ENCODE results near the gene SCOC.

SCOC gene

DNA sequence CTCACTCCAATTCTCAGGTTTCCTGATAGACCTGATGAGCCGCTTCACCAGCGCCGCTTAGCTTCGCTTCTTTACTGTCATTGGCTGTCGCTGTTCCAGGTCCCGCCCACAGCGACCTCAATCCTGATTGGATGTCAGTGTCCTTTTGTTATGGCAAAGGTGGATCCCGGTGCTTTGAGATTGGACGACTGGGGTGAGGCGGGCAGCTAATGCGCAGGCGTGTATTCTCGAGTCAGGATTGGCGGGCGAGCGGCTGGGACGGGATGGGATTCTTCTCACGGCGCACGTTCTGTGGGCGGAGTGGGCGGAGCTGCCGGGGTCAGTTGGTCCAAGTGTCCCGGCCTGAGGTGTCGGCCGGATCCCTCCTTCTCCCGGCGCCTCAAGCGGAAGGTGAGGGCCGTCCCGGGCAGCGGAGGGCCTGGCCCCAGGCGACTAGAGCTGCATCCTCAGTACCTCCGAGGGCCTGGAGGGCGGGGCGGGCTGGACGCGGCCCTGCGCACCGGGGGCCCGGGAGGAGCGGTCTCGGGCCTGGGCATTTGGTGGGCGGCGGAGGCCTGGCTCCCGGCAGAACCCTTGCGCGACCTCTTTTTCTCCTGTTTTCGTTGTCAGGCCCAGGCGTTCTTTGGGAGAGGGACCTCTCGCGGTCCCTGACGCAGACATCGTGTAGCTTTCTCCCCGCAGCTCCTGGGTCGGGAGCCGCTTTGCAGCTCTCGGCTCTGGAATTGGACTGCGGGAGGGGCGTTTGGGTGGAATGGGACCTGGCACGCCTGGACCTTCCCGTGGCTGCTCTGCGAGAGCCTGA, at the start of gene SCOC:
Gene SCOC (plus strand): TSS at position 319 of the 802 bp plus-strand sequence. CDS start 5,525 bp downstream, outside the sequence.
- peak; percentile 98 for DNase-seq

DNA sequence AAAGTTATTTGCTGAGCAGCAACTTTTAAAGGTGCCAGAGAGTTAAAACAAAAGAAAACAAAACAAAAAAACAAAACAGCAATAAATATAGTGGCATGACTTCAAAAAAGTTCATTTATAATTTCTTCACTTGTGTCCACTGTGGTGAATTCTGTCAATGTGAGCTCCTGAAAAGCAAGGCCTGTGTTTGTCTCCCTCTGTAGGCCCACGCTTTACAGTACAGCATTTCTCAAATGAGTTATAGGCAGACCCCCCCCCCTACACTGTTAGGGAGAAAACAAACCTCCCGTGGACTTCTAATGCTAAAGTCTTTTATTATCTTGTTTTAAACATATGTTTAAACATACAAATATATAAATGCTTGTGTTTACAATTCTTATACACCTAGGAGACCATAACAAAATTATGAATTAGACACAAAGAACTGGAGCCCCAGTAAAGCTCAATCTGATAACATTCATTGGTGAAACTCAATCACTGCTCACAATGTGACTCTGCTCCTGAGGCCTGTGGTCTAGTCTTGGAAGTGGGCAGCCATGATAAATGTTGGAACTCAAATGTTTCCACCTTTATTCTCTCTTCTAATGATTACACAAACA, 47.0 kb upstream of the SCOC start:
- peak; percentile 19 for DNase-seq

DNA sequence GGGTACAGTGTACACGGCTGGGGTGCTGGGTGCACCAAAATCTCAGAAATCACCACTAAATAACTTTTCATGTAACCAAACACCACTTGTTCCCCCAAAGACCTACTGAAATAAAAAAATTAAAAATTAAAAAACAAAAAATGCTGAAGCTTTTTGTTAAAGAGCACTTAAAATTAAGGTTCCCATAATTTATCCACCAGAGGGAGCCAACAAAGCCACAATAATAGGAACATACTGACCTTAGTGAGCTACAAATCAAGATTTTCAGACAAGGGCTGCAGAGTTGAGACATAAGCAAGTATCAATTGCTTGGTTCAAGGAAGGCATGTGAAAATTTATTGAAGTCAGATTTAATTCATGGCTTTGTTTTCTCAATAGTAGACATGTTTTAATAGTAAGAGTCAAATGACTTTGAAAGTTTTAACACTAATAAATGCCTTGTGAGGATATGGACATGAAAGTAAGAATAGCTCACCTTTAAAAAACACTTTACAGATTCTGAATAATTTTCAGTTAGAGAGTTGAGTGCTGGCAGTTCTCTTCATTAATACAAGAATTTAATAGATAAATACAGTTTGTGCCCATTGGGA, 43.0 kb upstream of the SCOC start:
- DNase-seq, result peak; percentile 11

DNA sequence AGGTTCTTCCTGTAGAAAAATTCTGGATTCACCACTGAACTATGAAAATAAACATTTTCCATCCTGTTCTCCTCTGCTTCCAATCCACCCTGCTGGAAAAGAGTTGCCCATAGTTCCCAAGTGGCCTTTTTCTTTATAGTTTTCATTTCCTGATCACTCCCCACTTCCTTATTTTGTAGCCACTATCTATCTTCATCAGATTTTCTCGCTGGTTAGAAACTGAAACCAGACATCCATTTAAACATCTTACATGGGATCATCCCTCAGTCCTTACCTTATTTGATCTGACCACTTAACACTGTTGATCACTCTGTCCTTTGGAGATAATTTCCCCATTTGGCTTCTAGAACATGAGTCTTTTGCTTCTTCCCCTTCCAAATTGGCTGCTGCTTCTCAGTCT, 42.2 kb upstream of the SCOC start:
- DNase-seq, result no peak

DNA sequence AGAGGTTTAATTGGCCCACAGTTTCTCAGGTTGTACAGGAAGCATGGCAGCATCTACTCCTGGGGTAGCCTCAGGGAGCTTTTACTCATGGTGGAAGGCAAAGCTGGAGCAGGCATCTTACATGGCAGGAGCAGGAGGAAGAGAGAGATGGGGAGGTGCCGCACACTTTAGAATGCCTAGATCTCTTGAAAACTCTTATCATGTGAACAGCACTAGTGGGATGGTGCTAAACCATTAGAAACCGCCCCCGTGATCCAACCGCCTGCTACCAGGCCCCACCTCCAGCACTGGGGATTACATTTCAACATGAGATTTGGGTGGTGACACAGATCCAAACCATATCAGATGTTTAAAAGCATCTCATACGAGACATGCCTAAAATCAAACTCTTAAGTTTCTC, 41.6 kb upstream of the SCOC start:
- no peak for DNase-seq

DNA sequence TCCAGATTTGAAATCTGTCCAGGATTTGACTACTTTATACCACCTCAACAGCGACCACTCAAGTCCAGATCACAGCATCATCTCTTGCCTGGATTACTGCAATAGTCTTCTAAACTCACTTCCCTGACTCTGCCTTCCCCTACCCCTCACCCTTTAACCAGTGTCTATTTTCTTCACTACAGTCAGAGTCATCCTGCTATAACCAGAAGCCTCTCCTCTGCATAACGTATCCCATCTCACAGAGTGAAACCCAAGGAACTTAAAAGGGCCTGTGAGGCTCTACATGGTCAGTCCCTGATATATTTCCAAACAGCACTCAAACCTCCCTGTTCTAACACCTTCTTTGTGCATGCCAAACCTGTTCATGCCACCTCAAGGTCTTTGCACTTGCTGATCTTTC, 40.7 kb upstream of the SCOC start:
- DNase-seq, result no peak

DNA sequence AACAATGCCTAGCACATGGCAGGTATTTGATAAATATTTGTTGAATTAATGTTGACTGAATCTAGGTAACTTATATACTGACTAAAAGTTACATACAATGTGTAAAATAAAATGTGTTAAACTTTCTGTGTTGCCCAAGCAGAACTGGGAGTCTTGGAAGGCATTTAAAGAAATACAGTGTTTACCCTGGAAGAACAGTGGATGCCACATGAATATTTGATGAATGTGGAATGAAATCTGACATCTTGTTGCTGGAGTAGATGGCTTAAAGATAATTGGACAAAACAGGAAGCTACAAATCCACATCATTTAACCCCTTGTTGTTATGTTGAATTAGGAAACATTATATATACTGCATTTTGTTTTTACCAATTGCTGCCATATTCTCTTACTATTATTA, 39.9 kb upstream of the SCOC start:
- DNase-seq, result no peak

DNA sequence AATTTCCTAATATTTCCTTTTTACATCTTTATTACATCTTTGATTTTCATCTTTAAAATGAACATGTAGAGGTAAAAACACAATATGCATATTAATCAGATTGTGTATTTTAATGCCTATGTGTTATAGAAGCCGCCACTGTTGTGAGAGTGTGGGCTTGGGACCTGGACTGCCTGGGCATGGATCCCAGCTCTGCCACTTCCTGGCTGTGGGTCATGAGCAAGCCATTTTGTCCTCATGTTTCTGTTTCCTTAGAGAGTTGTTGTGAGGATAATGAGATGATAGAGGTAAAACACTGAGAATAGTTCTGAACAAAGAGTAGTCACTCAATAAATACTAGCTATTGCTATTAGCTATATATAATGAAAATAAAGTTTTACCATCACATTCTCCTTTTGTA, 38.4 kb upstream of the SCOC start:
- no peak for DNase-seq

DNA sequence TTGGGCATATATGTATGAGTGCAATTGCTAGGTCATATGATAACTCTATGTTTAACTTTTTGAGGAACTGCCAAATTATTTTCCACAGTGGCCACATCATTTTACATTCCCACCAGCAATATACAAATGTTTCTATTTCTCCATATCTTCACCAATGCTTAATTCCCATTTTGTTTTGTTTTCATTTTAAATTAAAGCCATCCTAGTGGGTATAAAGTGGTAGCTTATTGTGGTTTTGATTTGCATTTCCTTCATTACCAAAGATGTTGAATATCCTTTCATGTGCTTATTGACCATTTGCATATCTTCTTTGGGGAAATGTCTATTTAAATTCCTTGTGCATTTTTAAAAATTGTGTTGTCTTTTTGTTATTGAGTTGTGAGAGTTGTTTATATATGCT, 36.7 kb upstream of the SCOC start:
- no peak for DNase-seq

DNA sequence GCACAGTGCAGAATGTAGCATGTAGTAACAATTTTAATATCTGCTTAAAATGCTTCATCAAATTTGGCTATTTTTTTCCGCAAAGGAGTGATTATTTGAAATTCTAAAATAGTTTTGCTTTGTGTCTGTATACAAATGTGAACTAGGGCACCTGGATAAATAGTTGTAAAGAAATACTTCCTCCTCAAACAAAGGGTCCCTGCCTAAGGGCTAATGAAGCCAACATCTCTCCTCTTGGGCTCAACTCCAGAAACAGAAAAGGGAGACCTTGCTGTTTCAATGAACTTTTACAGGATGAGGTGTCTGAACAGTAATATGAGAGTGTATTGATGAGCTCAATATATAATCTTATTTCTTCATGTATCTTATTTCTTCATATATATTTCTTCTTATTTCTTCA, 30.8 kb upstream of the SCOC start:
- no peak for DNase-seq

DNA sequence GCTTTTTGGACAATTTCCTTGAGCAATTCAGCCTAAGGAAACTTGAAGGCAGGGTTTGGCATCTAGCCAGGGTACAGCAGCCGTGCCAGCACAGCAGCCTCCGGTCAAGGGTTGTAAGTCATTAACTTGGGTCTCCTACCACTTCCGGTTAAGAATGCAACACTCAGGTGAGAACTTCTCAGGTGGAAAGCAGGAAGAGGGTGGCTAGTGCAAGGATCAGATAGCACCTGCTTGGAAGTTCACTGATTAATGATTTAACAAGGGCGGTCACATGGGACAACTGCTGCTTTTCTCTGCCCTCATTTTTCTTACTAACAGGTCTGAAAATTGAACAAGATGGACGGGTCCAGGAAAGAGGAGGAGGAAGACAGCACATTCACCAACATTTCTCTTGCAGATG, 30.1 kb upstream of the SCOC start:
- no peak for DNase-seq

DNA sequence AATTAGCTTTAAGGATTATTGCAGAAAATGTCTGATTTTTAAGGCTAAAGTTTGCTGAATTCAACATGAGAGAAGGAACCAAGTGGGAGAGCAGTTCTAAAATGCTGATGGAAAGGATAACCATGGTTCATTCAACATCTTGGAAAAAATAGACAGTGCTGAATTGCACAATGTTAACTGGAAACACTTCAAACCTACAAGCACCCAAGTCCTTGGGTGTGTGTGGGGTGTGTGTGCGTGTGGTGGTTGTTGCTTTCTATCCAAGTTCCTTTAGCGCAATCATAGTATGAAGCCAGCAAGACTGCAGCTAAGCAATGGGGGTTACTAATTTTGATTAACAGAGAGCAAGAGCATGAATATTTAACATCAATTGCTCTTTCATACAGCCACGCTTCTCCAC, 29.3 kb upstream of the SCOC start:
- DNase-seq, result no peak

DNA sequence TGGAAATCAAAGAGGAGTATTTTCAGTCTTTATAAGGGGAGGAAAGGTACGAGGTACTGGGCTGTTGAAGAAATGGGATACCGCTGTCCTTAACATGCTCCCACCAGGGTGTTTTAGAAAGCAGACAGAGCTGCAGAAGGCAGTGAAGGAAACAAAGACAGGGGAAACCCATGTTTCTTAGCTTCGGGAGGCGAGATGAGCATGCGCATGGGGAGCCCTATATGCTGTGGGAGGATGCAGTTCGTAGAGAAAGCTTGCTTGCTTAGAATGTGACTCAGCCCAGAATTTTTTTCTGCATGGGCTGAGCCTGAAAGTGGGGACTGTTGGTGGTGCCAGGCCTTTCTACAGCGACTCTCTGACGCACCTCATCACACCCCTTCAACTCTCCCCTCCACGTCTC, 28.8 kb upstream of the SCOC start:
- no peak for DNase-seq

DNA sequence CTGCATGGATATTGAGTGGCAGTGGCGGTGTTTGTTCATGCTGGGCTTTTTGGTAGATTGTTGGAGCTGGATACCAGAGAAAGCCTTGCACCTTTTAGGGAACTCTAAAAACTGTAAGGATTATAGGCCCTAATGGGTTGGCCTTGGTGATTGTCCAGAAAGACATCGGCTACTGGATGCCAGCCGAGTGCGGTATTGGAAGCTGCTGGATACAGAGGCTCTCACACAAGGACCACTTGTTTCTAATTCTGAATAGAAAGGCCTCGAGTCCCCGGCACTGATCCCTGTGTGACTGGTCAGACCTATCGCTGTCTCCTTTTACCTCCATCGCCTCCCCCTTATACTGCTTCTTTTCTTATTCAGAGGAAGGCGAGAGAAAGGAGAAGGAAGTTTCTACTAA, 27.3 kb upstream of the SCOC start:
- DNase-seq, result no peak

DNA sequence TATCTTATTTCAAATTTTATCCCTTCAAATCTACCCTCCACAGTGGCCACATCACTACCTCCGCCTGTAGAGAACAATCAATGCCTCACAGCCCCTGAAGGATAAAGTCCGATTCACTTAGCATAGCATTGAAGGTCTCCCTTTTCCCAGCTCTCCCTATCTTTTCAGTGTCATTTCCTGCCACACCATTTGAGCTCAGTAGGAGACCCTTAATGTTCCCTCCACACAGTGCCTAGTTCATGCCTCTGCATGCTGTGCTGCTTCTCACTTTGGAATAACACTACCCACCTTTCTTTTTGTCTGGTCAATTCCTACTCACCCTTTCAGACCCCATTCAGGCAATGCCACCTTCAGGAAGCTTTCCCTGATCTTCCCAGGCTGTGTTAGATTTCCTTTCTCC, 23.6 kb upstream of the SCOC start:
- DNase-seq, result no peak

DNA sequence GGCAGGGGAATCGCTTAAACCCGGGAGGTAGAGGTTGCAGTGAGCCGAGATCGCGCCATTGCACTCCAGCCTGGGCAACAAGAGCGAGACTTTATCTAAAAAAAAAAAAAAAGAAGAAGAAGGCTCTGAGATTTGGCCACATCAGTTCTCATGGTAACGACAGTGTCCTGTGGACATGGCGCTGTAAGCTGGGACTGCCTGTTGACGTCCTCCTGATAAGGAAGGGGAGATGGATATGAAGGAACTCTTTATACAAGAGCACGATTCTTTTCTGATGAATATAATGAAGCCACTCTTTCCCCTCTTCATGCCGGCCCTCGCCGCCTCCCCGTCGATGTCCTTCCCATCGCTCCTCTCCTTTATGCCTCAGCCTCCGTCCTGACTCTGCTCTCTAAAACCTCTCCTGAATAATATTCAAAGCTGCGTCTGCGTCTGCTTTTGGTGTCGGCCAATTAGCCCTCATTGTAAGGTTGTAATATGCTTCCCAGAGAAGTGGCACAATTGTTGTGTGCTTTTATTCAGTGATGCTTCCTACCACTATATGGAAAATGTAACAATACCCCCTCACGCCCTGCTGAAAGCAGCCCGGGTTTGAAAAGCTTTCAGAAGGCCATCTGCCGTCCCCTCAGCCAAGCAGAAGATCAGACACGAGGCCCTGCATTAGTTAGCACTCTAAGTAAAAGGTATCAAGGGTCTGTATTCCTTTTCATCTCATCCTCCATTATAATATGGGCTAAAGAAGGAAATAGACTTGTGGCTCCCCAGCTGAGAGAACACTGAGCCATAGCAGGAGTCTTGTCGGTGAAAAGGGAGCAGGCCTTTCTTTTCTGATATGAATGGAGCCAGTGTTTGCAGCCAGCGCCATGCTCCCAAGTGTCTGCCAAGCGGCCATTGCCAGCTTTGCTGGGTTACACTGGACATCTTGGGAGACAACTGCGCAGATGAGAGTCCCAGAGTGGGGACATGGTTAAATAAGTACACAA, 22.1 kb upstream of the SCOC start:
- peak; percentile 61 for DNase-seq

DNA sequence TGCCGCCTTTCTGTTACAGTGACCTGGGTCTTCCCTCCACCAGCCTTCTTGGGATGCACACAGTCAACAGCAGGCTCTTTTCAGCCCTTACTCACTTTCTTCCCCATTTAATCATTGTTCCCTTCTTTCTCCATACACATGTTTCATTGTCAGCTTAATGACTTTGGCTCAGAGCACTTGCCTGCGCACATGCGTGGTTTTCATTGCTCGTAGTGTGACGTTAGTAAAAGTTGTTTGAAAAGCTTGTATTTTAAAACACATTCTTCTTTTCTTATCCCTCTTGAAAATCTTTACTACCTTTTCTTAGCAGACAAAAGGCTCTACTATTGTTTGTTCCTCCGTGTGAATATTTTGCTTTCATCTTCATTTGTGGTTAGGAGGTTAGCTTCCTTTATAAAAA, 19.7 kb upstream of the SCOC start:
- no peak for DNase-seq

DNA sequence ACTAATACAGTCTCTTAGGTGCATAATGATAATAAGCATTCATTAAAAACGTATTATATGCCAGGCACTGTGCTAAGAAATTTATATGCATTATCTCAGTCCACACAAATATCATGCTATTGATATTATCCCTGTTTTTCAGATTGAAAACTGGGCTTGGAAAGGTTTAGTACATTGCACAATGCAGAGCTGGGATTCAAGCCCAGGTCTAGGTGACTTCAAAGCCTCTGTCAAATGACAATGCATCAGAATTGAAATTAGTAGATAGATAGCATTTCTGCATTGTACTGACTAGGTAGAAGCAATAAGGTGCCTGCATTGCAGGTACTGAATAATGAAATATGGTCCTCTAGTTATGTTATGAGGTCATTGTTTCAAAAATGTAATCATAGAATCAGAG, 18.2 kb upstream of the SCOC start:
- DNase-seq, result no peak

DNA sequence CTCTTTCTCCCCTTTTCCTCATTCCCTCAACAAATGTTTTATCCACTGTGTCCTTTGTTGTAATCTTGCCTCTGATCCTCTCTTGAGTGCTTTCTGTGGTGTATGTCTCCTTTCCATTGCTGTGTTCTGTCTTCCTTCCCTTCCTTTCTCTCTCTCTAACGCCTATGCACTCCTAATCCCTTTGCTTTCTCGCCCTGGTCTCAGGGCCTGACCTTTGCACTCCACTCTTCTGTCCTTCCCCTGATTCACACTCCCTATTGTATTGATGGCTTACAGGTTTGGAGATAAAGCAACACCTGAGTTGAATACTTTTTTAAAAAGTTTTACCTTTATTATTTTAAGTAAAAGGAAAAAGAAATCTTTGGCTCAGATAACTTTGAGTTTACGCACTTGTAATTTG, 15.6 kb upstream of the SCOC start:
- no peak for DNase-seq

DNA sequence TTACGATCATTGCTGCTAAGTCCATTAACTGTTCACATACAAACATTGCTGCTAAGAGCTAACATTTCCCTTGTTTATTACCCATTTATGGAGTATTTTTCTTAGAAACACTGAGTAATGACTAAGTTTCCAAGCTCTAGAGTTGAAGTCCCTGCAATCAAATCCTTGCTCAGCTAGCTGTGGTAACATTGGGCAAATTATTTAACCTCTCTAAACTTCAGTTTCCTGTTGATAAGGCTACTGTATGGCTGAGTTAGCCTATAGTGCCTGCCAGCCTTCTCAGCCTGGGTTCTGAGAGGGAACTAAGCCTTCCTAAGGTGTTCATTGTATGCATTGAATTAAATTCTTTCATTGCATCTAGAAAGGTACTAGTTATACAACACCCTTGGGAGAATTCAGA, 15.2 kb upstream of the SCOC start:
- DNase-seq, result no peak

DNA sequence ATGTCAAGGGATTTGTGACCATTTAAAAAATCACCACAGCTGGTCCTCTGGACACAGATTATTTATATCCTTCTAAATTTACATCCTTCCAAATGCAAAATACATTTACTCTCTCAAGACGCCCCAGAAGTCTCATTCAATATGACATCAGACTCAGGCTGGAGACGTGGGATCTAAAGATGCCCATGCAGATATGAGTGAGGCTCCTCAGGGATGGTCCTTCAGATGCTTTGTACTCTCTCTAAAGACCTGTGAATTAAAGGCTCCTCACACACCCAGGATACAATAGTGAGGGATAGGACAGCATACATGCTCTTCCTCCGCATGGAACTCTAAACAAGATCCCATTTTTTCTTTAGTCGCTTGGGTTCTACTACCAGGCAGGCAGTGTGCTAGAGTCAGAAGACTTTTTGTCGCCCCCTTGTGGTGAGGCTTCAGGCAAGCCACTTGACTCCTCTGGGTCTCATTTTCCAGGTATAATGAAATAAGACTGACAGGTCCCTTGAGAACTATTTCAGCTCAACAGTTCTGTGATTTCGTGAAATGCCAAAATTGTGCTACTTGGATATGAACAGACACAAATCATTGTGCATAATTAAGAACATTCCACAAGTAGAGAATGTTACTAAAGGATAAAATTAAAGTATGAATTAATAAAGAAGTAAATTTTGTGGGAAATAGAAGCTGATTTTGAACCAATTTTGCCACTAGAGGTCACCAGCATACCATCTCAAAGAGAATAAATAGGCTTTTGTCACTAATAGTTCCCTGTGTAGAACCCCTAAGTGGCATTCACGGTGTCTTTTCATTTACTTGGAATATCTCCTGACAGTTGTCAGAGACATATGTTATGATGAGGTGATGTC, 13.7 kb upstream of the SCOC start:
- DNase-seq, result peak; percentile 63

DNA sequence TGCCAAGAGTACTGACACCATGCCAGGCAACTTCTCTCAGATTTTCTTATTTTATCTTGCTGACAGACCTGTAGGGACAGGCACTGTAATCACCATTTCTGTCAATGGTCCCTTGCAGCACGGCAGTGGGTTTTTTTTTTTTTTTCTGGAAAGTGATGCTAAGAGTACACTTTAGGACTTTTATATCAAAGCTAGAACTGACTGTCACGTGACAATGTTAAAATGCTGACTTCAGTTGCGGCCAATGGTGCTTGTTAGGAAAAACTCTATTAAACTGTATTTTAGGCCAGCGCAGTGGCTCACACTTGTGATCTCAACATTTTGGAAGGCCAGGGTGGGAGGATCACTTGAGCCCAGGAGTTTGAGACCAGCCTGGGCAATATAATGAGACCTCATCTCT, 12.3 kb upstream of the SCOC start:
- no peak for DNase-seq

Data from NCI-H345 (cell line).